HG02798 (cell line): ENCODE measurements around the gene ARIH1.

ENCODE experiments used
- ATAC-seq: cut with Tn5 transposase; IDR thresholded peaks from one replicate; pipeline ENCODE4 v1.9.1; 2021; ENCODE audit warnings: mild to moderate bottlenecking; ENCODE audit not compliant: unreplicated experiment, poor library complexity

The ARIH1 gene

GRCh38 chr15:72534523-72534922 lies 60.4 kb downstream of the ARIH1 start:
- no peak for ATAC-seq

GRCh38 chr15:72535911-72536310 lies 61.8 kb downstream of the ARIH1 start:
- ATAC-seq, result no peak

GRCh38 chr15:72536506-72536905 lies 62.4 kb downstream of the ARIH1 start:
- no peak for ATAC-seq

- ATAC-seq, result no peak
These were observed 64.8 kb downstream of the ARIH1 start for GRCh38 chr15:72538931-72539330.

GRCh38 chr15:72540606-72541237 lies 66.6 kb downstream of the ARIH1 start:
- ATAC-seq, result no peak

- ATAC-seq, result no peak
These were observed 67.5 kb downstream of the ARIH1 start for GRCh38 chr15:72541674-72542073.

- no peak for ATAC-seq
These were observed 71.0 kb downstream of the ARIH1 start for GRCh38 chr15:72545156-72545555.

- ATAC-seq, result no peak
These were observed 80.6 kb downstream of the ARIH1 start for GRCh38 chr15:72554471-72555425.

- no peak for ATAC-seq
These were observed 85.7 kb downstream of the ARIH1 start for GRCh38 chr15:72559781-72560180.

GRCh38 chr15:72560458-72560857 lies 86.3 kb downstream of the ARIH1 start:
- no peak for ATAC-seq

GRCh38 chr15:72562386-72562785 lies 88.3 kb downstream of the ARIH1 start:
- no peak for ATAC-seq

- no peak for ATAC-seq
These were observed 88.7 kb downstream of the ARIH1 start for GRCh38 chr15:72562878-72563277.

GRCh38 chr15:72564091-72564490 lies 90.0 kb downstream of the ARIH1 start:
- ATAC-seq, result no peak

- ATAC-seq, result no peak
These were observed 92.8 kb downstream of the ARIH1 start for GRCh38 chr15:72566973-72567372.

- ATAC-seq, result no peak
These were observed 95.9 kb downstream of the ARIH1 start for GRCh38 chr15:72570059-72570458.

GRCh38 chr15:72579814-72580213 lies 105.7 kb downstream of the ARIH1 start:
- ATAC-seq, result no peak

GRCh38 chr15:72584006-72584405 lies 109.9 kb downstream of the ARIH1 start:
- ATAC-seq, result no peak

GRCh38 chr15:72585025-72585424 lies 110.9 kb downstream of the ARIH1 start:
- no peak for ATAC-seq

GRCh38 chr15:72585476-72586058 lies 111.4 kb downstream of the ARIH1 start:
- ATAC-seq, result no peak

- no peak for ATAC-seq
These were observed 114.0 kb downstream of the ARIH1 start for GRCh38 chr15:72588096-72588495.

- no peak for ATAC-seq
These were observed 116.3 kb downstream of the ARIH1 start for GRCh38 chr15:72590427-72590826.
